HG03139 (cell line): Measurements from ENCODE around the gene AFAP1L1.
"Not testable (repeated sequence)": the region's sequence is repeated elsewhere in the genome, so short reads cannot be mapped to it uniquely, and the experiment has no call there.

Experiments
- ATAC-seq: cut with Tn5 transposase; IDR thresholded peaks from one replicate; pipeline ENCODE4 v1.9.1; 2021; ENCODE audit not compliant: unreplicated experiment

AFAP1L1 gene

GRCh38 chr5:149386166-149386565 lies 114.5 kb downstream of the AFAP1L1 start:
- ATAC-seq = no peak

DNA sequence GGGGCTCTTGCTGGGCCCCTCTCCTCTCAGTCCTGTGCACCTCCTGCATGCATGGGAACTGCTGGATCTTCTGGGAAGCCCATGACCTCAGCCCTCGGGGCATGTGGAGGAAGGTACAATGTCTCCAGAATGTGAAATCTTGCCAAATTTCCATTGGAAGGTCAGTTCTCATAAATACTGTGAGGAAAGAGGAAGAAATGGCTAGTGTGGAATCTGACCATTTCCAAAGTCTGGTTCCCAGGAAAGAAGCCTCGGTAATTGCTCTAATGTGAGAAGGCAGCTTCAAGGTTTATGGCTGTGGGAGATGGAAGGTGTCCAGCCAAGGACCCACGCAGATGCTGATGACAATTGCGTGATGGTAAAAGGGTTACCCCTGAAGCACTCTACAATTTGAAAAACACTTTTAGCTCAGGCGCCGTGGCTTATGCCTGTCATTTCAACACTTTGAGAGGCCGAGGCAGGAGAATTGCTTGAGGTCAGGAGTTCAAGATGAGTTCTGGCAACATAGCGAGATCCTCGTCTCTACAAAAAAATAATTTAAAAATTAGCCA lies 115.5 kb downstream of the AFAP1L1 start:
- ATAC-seq = no peak

DNA sequence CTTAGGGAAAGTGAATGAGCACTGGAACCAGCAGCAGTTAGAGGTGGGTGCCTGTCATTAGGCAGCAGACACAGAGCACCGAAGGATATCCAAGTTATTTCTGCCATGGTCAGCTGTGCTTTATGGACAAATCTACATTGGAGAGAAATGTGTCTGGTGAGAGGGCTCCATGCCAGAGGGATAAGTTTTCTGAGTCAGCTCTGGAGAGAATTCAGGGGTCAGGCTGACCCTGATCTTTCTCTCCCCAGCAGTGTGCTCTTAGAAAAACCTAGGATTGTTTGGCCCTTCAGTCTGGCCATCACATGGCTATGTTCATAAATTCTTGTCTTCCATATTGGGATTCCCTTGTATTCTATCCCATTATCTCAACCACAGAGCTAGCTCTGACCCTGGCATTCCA lies 116.3 kb downstream of the AFAP1L1 start:
- no peak for ATAC-seq

DNA sequence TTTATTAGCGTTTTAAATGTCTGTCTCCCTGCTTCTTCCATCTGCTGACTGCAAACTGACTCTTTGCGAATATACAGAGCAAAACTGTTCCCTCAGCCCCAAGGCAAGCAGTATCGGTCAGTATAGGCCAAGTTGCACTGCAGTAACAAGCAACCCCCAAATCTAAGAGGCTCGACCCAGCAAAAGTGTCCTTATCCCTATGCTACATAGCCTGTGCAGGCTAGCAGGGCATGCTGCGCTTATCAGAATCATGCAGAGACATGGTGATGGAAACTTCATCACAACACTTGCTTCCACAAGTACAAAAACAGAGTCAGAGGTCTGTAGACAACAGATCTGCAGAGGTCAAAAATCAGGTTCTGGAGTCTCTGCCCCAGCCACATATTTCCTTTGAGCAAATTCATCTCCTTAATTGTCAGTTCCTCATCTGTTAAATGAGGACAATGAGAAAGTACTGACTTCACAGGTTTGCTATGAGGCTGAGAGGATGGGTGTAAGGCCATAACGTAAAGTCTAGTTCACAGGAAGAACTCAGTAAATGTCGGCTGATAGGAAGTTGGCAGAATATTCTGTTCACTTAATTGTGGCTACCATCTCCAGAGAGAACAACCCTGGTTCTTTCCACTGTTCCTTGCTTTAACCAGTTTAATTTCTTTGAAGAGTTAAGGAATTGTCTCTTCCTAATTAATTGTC lies 117.0 kb downstream of the AFAP1L1 start:
- no peak for ATAC-seq

GRCh38 chr5:149389552-149390495 lies 118.2 kb downstream of the AFAP1L1 start:
- ATAC-seq = no peak

GRCh38 chr5:149391076-149391475 lies 119.4 kb downstream of the AFAP1L1 start:
- not testable (repeated sequence) for ATAC-seq
